Neural cell (in vitro differentiated cells): ENCODE measurements around the gene NEURL1. TPM values are rescaled to one million over a fixed set of nuclear protein-coding genes. Genes with fewer than 3 reads are reported as not detected.

ENCODE experiments used
- H2AFZ ChIP-seq: fragments of 200-600, 300-800 bp; sonication (generic), shearing (Covaris generic); 2 replicates; pipeline ENCODE4 v1.6.0; 2014; ENCODE audit warnings: low read depth, mild to moderate bottlenecking, antibody characterized with exemption, low read length, moderate library complexity
- H3F3A ChIP-seq: fragments of 200-600 bp; shearing (Covaris generic); 2 replicates; pipeline ENCODE4 v1.6.1; 2016; ENCODE audit warnings: mild to moderate bottlenecking, moderate library complexity, mixed read lengths, antibody characterized with exemption, low read length; ENCODE audit not compliant: insufficient read depth, poor library complexity, severe bottlenecking
- H3K27ac ChIP-seq: fragments of 200-600, 300-800 bp; sonication (generic), shearing (Covaris generic); 2 replicates; pipeline ENCODE4 v1.5.1; 2014; ENCODE audit warnings: mild to moderate bottlenecking, low read length, moderate library complexity
- H3K27me3 ChIP-seq: fragments of 300-800, 200-600 bp; sonication (generic), shearing (Covaris generic); 2 replicates; pipeline ENCODE4 v1.6.0; 2014; ENCODE audit warnings: mild to moderate bottlenecking, low read depth, low read length, moderate library complexity; ENCODE audit not compliant: insufficient read depth
- H3K36me3 ChIP-seq: fragments of 300-800, 200-600 bp; sonication (generic), shearing (Covaris generic); 2 replicates; pipeline ENCODE4 v1.5.1; 2014; ENCODE audit warnings: mild to moderate bottlenecking, antibody characterized with exemption, low read length, moderate library complexity; ENCODE audit not compliant: insufficient read depth
- H3K4me2 ChIP-seq: fragments of 300-800, 200-600 bp; sonication (generic), shearing (Covaris generic); 2 replicates; pipeline ENCODE4 v1.6.0; 2014; ENCODE audit warnings: mild to moderate bottlenecking, low read length
- H3K4me3 ChIP-seq: fragments of 300-800, 200-600 bp; sonication (generic), shearing (Covaris generic); 2 replicates; pipeline ENCODE4 v1.5.1; 2014; ENCODE audit warnings: mild to moderate bottlenecking, low read length, moderate library complexity
- H3K79me2 ChIP-seq: fragments of 200-600 bp; shearing (Covaris generic); replicated peaks from 2 replicates; pipeline ENCODE4 v1.6.0; 2014; ENCODE audit warnings: mild to moderate bottlenecking, low read length, moderate library complexity; ENCODE audit not compliant: insufficient read depth
- H3K9ac ChIP-seq: fragments of 300-800, 200-600 bp; sonication (generic), shearing (Covaris generic); 2 replicates; pipeline ENCODE4 v1.6.1; 2016; ENCODE audit warnings: mild to moderate bottlenecking, low read length, mixed read lengths
- H3K9me2 ChIP-seq: fragments of 200-600 bp; shearing (Covaris generic); 2 replicates; pipeline ENCODE4 v1.6.1; 2016; ENCODE audit warnings: mild to moderate bottlenecking, low read length, mixed read lengths; ENCODE audit not compliant: insufficient read depth
- H3K9me3 ChIP-seq: fragments of 200-600, 300-800 bp; sonication (generic), shearing (Covaris generic); 2 replicates; pipeline ENCODE4 v1.6.1; 2016; ENCODE audit warnings: mild to moderate bottlenecking, mixed run types, low read length, moderate library complexity, mixed read lengths
- H4K20me1 ChIP-seq: fragments of 200-600 bp; shearing (Covaris generic); 2 replicates; pipeline ENCODE4 v1.6.1; 2016; ENCODE audit warnings: mild to moderate bottlenecking, mixed run types; ENCODE audit not compliant: insufficient read depth
- CTCF ChIP-seq: fragments of 450-650 bp; IDR thresholded peaks from 2 replicates; pipeline ENCODE4 v1.5.1; 2014; ENCODE audit warnings: antibody characterized with exemption, mild to moderate bottlenecking, moderate library complexity; ENCODE audit not compliant: poor library complexity, severe bottlenecking
- EP300 ChIP-seq: fragments of 450-650 bp; conservative IDR thresholded peaks from 2 replicates; pipeline ENCODE4 v1.6.1; 2014; ENCODE audit warnings: antibody characterized with exemption, mild to moderate bottlenecking, moderate library complexity; ENCODE audit not compliant: poor library complexity, severe bottlenecking
- EZH2 ChIP-seq: fragments of 200-600, 300-800 bp; shearing (Covaris generic), sonication (generic); IDR thresholded peaks from 2 replicates; pipeline ENCODE4 v1.6.1; 2014; ENCODE audit warnings: antibody characterized with exemption, low read length, borderline replicate concordance, mild to moderate bottlenecking; ENCODE audit not compliant: insufficient read depth, poor library complexity, severe bottlenecking
- MXI1 ChIP-seq: fragments of 450-650 bp; conservative IDR thresholded peaks from 2 replicates; pipeline ENCODE4 v1.6.1; 2014; ENCODE audit warnings: antibody characterized with exemption, mild to moderate bottlenecking; ENCODE audit not compliant: poor library complexity, severe bottlenecking
- POLR2AphosphoS5 ChIP-seq: IDR thresholded peaks from 2 replicates; pipeline ENCODE4 v1.6.1; 2012
- RAD21 ChIP-seq: fragments of 450-650 bp; conservative IDR thresholded peaks from 2 replicates; pipeline ENCODE4 v1.6.1; 2014; ENCODE audit warnings: antibody characterized with exemption, mild to moderate bottlenecking, moderate library complexity
- REST ChIP-seq: IDR thresholded peaks from 2 replicates; pipeline ENCODE4 v1.6.1; 2012; ENCODE audit warnings: borderline replicate concordance
- SMC3 ChIP-seq: fragments of 450-650 bp; conservative IDR thresholded peaks from 2 replicates; pipeline ENCODE4 v1.6.1; 2014; ENCODE audit warnings: antibody characterized with exemption, mild to moderate bottlenecking, moderate library complexity; ENCODE audit not compliant: poor library complexity
- TAF1 ChIP-seq: IDR thresholded peaks from 2 replicates; pipeline ENCODE4 v1.6.1; 2012; ENCODE audit warnings: low read depth
- polyA plus RNA-seq: library from polyadenylated mRNA; depleted of rRNA; stranded (reverse); fragments of >200 nt; gene quantifications from 2 replicates; pipeline ENCODE4 v1.2.3, GENCODE V29; 2014

The NEURL1 gene
- polyA plus RNA-seq, 1 donor from 2014 or later = 12.3 TPM

GRCh38 chr10:103555712-103556111 is 62.2 kb downstream of the NEURL1 start:
- H2AFZ ChIP-seq = no peak overlapping the region
- peak overlapping the region; percentile 50 for H3K9ac ChIP-seq
- H3F3A ChIP-seq = no peaks in the 10 kb centered on the region
- H3K9me2 ChIP-seq = no peaks in the 10 kb centered on the region
- H3K4me2 ChIP-seq = no peak overlapping the region
- no peaks in the 10 kb centered on the region for H4K20me1 ChIP-seq
- H3K36me3 ChIP-seq = no peaks in the 10 kb centered on the region
- H3K9me3 ChIP-seq = no peaks in the 10 kb centered on the region
- H3K27me3 ChIP-seq = no peaks in the 10 kb centered on the region
- H3K4me3 ChIP-seq = peak overlapping the region; percentile 65
- no peak overlapping the region for H3K27ac ChIP-seq
- no peak for TF ChIP-seq EP300
- TF ChIP-seq SMC3 = no peak
- TF ChIP-seq REST = no peak
- no peak for TF ChIP-seq POLR2AphosphoS5
- TF ChIP-seq TAF1 = no peak
- H3K79me2 ChIP-seq = no peaks in the 10 kb centered on the region

DNA sequence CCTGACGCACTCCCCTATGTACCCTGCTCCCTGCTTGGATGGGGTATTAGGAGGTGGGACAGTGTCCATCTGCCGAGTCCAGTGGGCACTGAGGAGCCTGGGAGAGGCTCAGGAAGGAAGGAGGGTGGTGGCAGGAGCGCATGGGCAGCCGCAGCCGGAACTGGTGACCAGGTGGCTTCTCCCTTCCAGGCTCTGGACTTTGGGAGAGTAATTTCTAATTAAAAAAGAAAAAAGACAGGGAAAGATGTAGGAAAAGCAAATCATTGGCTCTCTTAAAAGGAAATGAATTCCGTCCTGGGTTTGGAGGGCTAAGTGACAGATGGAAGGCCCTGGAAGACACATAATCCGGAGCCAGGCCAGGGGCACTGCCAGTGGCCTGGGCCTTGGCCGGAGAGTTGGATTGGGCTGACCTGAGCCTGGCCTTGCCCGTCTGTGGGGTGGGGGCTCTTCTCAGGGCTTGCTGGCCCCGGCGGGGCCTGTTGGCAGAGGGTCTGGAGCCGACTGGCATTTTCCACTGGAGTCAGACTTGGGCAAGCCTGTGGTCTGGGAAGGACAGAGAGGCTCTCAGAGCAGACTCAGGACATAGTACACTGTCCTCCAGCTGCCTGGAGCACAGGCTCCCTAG is 63.0 kb downstream of the NEURL1 start:
- no peaks in the 10 kb centered on the region for H3K27me3 ChIP-seq
- no peaks in the 10 kb centered on the region for H3K9me2 ChIP-seq
- no peaks in the 10 kb centered on the region for H3F3A ChIP-seq
- H3K4me3 ChIP-seq = no peak overlapping the region
- TF ChIP-seq EZH2 (no peak), SMC3 (no peak), REST (no peak), CTCF (no peak), POLR2AphosphoS5 (no peak), MXI1 (no peak), TAF1 (no peak), RAD21 (no peak), EP300 (no peak)
- no peaks in the 10 kb centered on the region for H3K79me2 ChIP-seq
- H4K20me1 ChIP-seq = no peaks in the 10 kb centered on the region
- H3K9me3 ChIP-seq = no peaks in the 10 kb centered on the region
- H3K27ac ChIP-seq = no peak overlapping the region
- no peak overlapping the region for H3K9ac ChIP-seq
- H2AFZ ChIP-seq = no peak overlapping the region
- no peaks in the 10 kb centered on the region for H3K36me3 ChIP-seq
- no peak overlapping the region for H3K4me2 ChIP-seq
